OCI-LY1 (cell line): ENCODE measurements around the gene CXCR6.
A peak's percentile ranks its signal among the peaks of the same experiment; 100 is the strongest.

ENCODE experiments used
- H2AFZ ChIP-seq: fragments of 200-600 bp; sonication (generic), shearing (Covaris generic); 2 replicates; pipeline ENCODE4 v1.6.0; 2014; ENCODE audit warnings: antibody characterized with exemption, mild to moderate bottlenecking, low read length
- H3F3A ChIP-seq: fragments of 200-600 bp; sonication (generic), shearing (Covaris generic); 2 replicates; pipeline ENCODE4 v1.6.0; 2014; ENCODE audit warnings: mild to moderate bottlenecking, antibody characterized with exemption, low read length, moderate library complexity; ENCODE audit not compliant: insufficient read depth
- H3K27ac ChIP-seq: fragments of 200-600 bp; sonication (generic); 2 replicates; pipeline ENCODE4 v1.5.1; 2014; ENCODE audit warnings: low read length, mixed run types, mild to moderate bottlenecking, low read depth; ENCODE audit not compliant: poor library complexity, severe bottlenecking
- H3K27me3 ChIP-seq: fragments of 200-600 bp; sonication (generic); 2 replicates; pipeline ENCODE4 v1.6.0; 2014; ENCODE audit warnings: antibody characterized with exemption, mild to moderate bottlenecking, low read length, moderate library complexity; ENCODE audit not compliant: insufficient read depth
- H3K36me3 ChIP-seq: fragments of 200-600 bp; sonication (generic); 2 replicates; pipeline ENCODE4 v1.6.1; 2014; ENCODE audit warnings: mild to moderate bottlenecking, antibody characterized with exemption, low read length, moderate library complexity, mixed read lengths; ENCODE audit not compliant: insufficient read depth
- H3K4me1 ChIP-seq: fragments of 200-600 bp; sonication (generic); 2 replicates; pipeline ENCODE4 v1.5.1; 2014; ENCODE audit warnings: mild to moderate bottlenecking, low read length, moderate library complexity; ENCODE audit not compliant: insufficient read depth, severe bottlenecking
- H3K4me2 ChIP-seq: fragments of 200-600 bp; sonication (generic), shearing (Covaris generic); 2 replicates; pipeline ENCODE4 v1.6.1; 2014; ENCODE audit warnings: low read length
- H3K4me3 ChIP-seq: fragments of 200-600 bp; sonication (generic); 2 replicates; pipeline ENCODE4 v1.5.1; 2014; ENCODE audit warnings: low read length, low read depth, mild to moderate bottlenecking, mixed read lengths; ENCODE audit not compliant: poor library complexity, severe bottlenecking
- H3K79me2 ChIP-seq: fragments of 200-600 bp; shearing (Covaris generic); 2 replicates; pipeline ENCODE4 v1.6.1; 2016; ENCODE audit warnings: mixed run types, low read length, mixed read lengths; ENCODE audit not compliant: insufficient read depth
- H3K9ac ChIP-seq: fragments of 200-600 bp; sonication (generic), shearing (Covaris generic); 2 replicates; pipeline ENCODE4 v1.6.1; 2014; ENCODE audit warnings: mild to moderate bottlenecking, low read length, mixed read lengths
- H3K9me2 ChIP-seq: fragments of 200-600 bp; sonication (generic), shearing (Covaris generic); 2 replicates; pipeline ENCODE4 v1.6.1; 2014; ENCODE audit warnings: low read depth, mild to moderate bottlenecking, low read length, mixed read lengths
- H3K9me3 ChIP-seq: fragments of 200-600 bp; shearing (Covaris generic); 2 replicates; pipeline ENCODE4 v1.6.1; 2014; ENCODE audit warnings: low read length, mixed read lengths
- H4K20me1 ChIP-seq: fragments of 200-600 bp; sonication (generic), shearing (Covaris generic); 2 replicates; pipeline ENCODE4 v1.6.0; 2016; ENCODE audit warnings: mild to moderate bottlenecking, low read length; ENCODE audit not compliant: insufficient read depth
- CTCF ChIP-seq: fragments of 200-600 bp; sonication (generic), shearing (Covaris generic); IDR thresholded peaks from 2 replicates; pipeline ENCODE4 v1.5.1; 2017; ENCODE audit warnings: mild to moderate bottlenecking, antibody characterized with exemption, low read length, moderate library complexity, mixed read lengths
- EZH2 ChIP-seq: fragments of 200-600 bp; sonication (generic), shearing (Covaris generic); IDR thresholded peaks from 2 replicates; pipeline ENCODE4 v1.8.0; 2017; ENCODE audit warnings: borderline replicate concordance, mixed run types, mild to moderate bottlenecking, antibody characterized with exemption, low read length, moderate library complexity, mixed read lengths

Gene CXCR6

GRCh38 chr3:45992821-45993221 lies 49.6 kb downstream of the CXCR6 start:
- Histone ChIP-seq H3K4me2 (0 out of 2 replicates have a peak overlapping the region, but pooled peaks have one; percentile 9), H2AFZ (no peak overlapping the region), H3K27me3 (no peaks in the 10 kb centered on the region), H4K20me1 (no peaks in the 10 kb centered on the region), H3K79me2 (peaks cover 8% of the 10 kb centered on the region), H3K9me3 (no peaks in the 10 kb centered on the region), H3K4me1 (peaks cover 36% of the 10 kb centered on the region), H3K36me3 (no peaks in the 10 kb centered on the region), H3K4me3 (no peak overlapping the region), H3F3A (no peaks in the 10 kb centered on the region), H3K9ac (no peak overlapping the region), H3K9me2 (no peaks in the 10 kb centered on the region), H3K27ac (peak overlapping the region; percentile 20)
- TF ChIP-seq CTCF (no peak), EZH2 (no peak)

- Histone ChIP-seq H3K4me3 (no peak overlapping the region), H3K4me1 (peaks cover 36% of the 10 kb centered on the region), H3K9ac (no peak overlapping the region), H3K4me2 (peak overlapping the region; percentile 88; the same call in 1 of the 2 replicates), H3K9me3 (no peaks in the 10 kb centered on the region), H2AFZ (no peak overlapping the region), H3K27ac (peak overlapping the region; percentile 20), H3K36me3 (no peaks in the 10 kb centered on the region), H4K20me1 (no peaks in the 10 kb centered on the region), H3K27me3 (no peaks in the 10 kb centered on the region), H3F3A (no peaks in the 10 kb centered on the region), H3K9me2 (no peaks in the 10 kb centered on the region), H3K79me2 (peaks cover 4% of the 10 kb centered on the region)
- no peak for TF ChIP-seq EZH2
- no peak for TF ChIP-seq CTCF
These were observed 50.3 kb downstream of the CXCR6 start for GRCh38 chr3:45993421-45994027.

GRCh38 chr3:45994419-45995235 lies 51.4 kb downstream of the CXCR6 start:
- TF ChIP-seq CTCF: no peak
- TF ChIP-seq EZH2: no peak
- no peaks in the 10 kb centered on the region for H3K9me3 ChIP-seq
- H2AFZ ChIP-seq: no peak overlapping the region
- H3K9me2 ChIP-seq: no peaks in the 10 kb centered on the region
- peaks cover 36% of the 10 kb centered on the region for H3K4me1 ChIP-seq
- peak overlapping the region; percentile 66 for H3K27ac ChIP-seq
- H3K9ac ChIP-seq: peak overlapping the region; percentile 89
- H3K79me2 ChIP-seq: peaks cover 4% of the 10 kb centered on the region; the same call in 1 of the 2 replicates
- H4K20me1 ChIP-seq: no peaks in the 10 kb centered on the region
- H3K4me2 ChIP-seq: peak overlapping the region; percentile 88
- H3F3A ChIP-seq: no peaks in the 10 kb centered on the region
- H3K27me3 ChIP-seq: no peaks in the 10 kb centered on the region
- peak overlapping the region; percentile 80 for H3K4me3 ChIP-seq
- H3K36me3 ChIP-seq: no peaks in the 10 kb centered on the region
